ENCODE data around the gene BCL10. TPM values are rescaled to one million over a fixed set of nuclear protein-coding genes. Genes with fewer than 3 reads are reported as not detected.

BCL10 gene
- total RNA-seq, 4 donors from 2014 or later, result 25.6 to 45.7 (median 37.0) TPM

DNA sequence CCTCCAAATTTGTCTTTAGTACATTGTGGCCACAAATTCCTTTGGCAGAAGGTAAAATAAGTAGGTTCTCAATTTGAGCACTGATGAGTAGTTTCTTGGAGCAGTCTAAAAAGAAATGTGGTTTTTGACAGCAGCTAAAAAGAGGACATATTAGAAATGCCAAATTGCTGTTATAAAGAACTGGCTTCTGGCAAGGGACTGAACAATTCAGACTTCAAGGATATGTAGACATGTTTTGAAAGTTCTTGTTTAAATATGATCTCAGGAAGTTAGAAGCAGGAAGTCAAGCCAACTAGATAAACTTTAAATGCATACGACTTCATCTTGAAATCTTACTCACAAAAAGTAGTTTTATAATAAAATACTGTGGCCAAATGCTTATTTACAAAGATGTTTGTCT lies 35.8 kb downstream of the BCL10 start:
- Histone ChIP-seq H3K9me3 (no peaks in the 10 kb centered on the region), H3K27ac (no peak overlapping the region), H3K27me3 (no peaks in the 10 kb centered on the region), H3K36me3 (no peaks in the 10 kb centered on the region), H3K4me1 (no peaks in the 10 kb centered on the region), H3K4me3 (no peak overlapping the region)
- DNase-seq, result no peak
- no peak for TF ChIP-seq POLR2A (IDR thresholded peaks at IDR 0.05)
- TF ChIP-seq, protein P1, sequence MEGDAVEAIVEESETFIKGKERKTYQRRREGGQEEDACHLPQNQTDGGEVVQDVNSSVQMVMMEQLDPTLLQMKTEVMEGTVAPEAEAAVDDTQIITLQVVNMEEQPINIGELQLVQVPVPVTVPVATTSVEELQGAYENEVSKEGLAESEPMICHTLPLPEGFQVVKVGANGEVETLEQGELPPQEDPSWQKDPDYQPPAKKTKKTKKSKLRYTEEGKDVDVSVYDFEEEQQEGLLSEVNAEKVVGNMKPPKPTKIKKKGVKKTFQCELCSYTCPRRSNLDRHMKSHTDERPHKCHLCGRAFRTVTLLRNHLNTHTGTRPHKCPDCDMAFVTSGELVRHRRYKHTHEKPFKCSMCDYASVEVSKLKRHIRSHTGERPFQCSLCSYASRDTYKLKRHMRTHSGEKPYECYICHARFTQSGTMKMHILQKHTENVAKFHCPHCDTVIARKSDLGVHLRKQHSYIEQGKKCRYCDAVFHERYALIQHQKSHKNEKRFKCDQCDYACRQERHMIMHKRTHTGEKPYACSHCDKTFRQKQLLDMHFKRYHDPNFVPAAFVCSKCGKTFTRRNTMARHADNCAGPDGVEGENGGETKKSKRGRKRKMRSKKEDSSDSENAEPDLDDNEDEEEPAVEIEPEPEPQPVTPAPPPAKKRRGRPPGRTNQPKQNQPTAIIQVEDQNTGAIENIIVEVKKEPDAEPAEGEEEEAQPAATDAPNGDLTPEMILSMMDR (IDR thresholded peaks at IDR 0.05), result no peak

DNA sequence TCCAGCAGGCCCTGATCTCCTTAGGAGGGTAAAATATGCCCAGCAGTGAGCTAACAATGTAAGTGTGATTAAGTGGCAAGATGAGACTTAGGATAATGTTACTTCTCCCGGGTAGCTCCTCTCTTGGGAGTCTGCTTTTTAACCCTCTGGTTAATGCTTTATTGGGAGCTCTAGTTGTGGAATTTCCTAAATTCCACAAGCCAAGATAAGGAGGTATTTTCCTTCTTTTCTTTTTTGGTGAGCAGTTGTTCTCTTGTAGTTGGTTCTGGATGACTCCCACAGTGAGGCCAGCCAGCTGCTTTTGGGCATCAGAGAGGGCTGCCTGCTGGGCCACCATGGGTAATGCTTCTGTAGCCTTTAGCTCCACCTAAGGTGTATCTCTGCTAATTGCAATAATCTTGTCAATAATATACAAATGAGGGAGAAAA lies 36.2 kb downstream of the BCL10 start:
- TF ChIP-seq, protein P1 (IDR thresholded peaks at IDR 0.05), result peak in 4 of 6 experiments; percentile 13 to 49 (median 42)
- no peak for TF ChIP-seq POLR2A (IDR thresholded peaks at IDR 0.05)
- H3K9me3 ChIP-seq, result no peaks in the 10 kb centered on the region
- no peak overlapping the region for H3K4me3 ChIP-seq
- no peak for DNase-seq
- H3K27me3 ChIP-seq, result no peaks in the 10 kb centered on the region
- H3K4me1 ChIP-seq, result no peaks in the 10 kb centered on the region
- no peaks in the 10 kb centered on the region for H3K36me3 ChIP-seq
- no peak overlapping the region for H3K27ac ChIP-seq

DNA sequence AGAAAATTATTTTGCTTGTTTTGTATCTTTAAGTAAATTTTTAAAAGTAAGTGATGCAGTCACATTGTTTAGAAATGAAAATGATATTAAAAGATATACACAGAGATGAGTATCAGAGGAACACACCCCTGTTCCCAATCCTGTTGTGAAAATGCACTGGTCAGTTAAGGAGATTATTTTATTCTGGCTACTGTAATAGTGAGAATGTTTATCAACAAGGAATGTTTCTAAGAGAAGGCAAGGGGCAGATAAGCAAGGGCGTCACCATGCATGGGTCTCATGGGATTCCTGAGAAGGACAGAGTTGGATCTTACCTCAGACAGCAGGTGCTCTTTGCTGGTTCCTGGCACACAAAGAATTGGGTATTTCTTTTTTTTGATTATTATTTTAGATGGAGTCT lies 38.8 kb downstream of the BCL10 start:
- TF ChIP-seq POLR2A (IDR thresholded peaks at IDR 0.05), result no peak
- TF ChIP-seq, protein P1 (IDR thresholded peaks at IDR 0.05), result no peak
- Histone ChIP-seq H3K27me3 (no peaks in the 10 kb centered on the region), H3K9me3 (no peaks in the 10 kb centered on the region), H3K27ac (no peak overlapping the region), H3K4me3 (no peak overlapping the region), H3K4me1 (no peaks in the 10 kb centered on the region), H3K36me3 (no peaks in the 10 kb centered on the region)
- DNase-seq, result no peak

DNA sequence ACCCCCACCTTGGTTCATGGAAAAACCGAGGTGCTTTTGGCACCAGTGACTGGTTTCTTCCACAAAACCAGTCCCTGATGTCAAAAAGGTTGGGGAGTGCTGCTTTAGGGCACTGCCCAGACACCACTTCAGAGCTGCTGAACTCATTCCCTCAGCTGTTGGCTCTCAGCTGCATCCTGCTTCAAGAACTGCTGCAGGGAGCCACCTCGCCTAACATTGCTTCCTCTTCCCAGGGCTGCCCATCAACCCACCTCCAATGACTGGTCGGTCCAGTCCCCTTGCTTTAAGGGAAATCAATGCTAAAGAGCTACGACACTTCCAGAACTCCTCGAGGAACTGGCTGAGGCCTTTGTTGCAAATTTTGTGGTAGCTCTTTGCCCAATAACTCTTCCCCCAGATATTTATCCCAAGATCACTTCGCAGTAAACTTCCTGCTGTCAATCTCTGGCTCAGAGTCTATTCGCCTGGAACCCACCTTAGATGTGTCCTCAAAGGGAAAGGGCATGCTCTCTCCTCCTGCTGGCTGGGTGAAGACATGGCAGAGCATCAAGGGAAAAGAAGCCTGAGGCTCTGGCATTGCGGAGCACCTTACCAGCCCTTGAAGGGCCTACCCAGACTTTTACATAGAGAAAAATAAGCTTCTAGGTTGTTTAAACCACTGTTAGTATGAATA lies 46.0 kb downstream of the BCL10 start:
- no peak overlapping the region for H3K27ac ChIP-seq
- no peaks in the 10 kb centered on the region for H3K27me3 ChIP-seq
- H3K9me3 ChIP-seq, result no peaks in the 10 kb centered on the region
- no peak overlapping the region for H3K4me3 ChIP-seq
- H3K36me3 ChIP-seq, result no peaks in the 10 kb centered on the region
- peaks cover 0 to 4% (median 0%) of the 10 kb centered on the region in 4 donors for H3K4me1 ChIP-seq
- DNase-seq, result no peak
- TF ChIP-seq, protein P1 (IDR thresholded peaks at IDR 0.05), result peak in 4 of 6 experiments; percentile 3 to 36 (median 17)
- no peak for TF ChIP-seq POLR2A (IDR thresholded peaks at IDR 0.05)

DNA sequence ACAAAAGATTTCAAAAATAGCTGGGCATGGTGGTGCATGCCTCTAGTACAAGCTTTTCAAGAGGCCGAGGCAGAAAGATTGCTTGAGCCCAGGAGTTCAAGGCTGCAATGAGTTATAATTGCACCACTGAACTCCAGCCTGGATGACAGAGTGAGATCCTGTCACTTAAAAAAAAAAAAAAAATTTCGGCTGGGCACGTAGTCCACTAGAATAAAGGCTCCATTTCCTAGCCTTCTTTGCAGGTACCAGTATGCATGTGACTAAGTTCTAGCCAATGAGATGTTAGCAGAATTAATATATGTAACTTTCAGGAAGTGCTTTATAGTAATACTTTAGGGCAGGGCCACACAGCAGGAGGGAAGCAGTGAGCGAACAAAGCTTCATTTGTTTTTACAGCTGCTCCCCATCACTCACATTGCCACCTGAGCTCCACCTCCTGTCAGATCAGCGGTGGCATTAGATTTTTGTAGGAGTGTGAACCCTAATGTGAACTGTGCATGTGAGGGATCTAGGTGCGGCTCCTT lies 46.8 kb downstream of the BCL10 start:
- Histone ChIP-seq H3K4me1 (peaks cover 0 to 12% (median 0%) of the 10 kb centered on the region in 4 donors), H3K27ac (no peak overlapping the region), H3K9me3 (no peaks in the 10 kb centered on the region), H3K27me3 (no peaks in the 10 kb centered on the region), H3K4me3 (no peak overlapping the region), H3K36me3 (no peaks in the 10 kb centered on the region)
- DNase-seq, result no peak
- TF ChIP-seq, protein P1 (IDR thresholded peaks at IDR 0.05), result no peak
- no peak for TF ChIP-seq POLR2A (IDR thresholded peaks at IDR 0.05)
